Liver (tissue), 2 donors: Measurements from ENCODE around the gene C9orf72.

Source experiments
- CTCF ChIP-seq: fragments of 150-350 bp; IDR thresholded peaks from 2 replicates; pipeline ENCODE4 v1.5.1; 2017; ENCODE audit warnings: improper control_type of control experiment, low read depth, low read length; ENCODE audit not compliant: missing input control
- YY1 ChIP-seq: IDR thresholded peaks from 2 replicates; pipeline ENCODE4 v1.6.1; 2016; ENCODE audit warnings: antibody characterized with exemption, mild to moderate bottlenecking
- donor health status: healthy.

- TF ChIP-seq YY1 (no peak), CTCF (no peak)
Observed at GRCh38 chr9:27505744-27506161, 67.5 kb downstream of the C9orf72 start.
